D721Med (cell line): ENCODE data around the gene COL11A2.

Experiments used
- DNase-seq: peaks from one replicate; pipeline ENCODE4 v3.0.0; 2011; ENCODE audit warnings: low spot score; ENCODE audit not compliant: insufficient read length
- FAIRE-seq: peaks from 2 replicates; lab custom pipeline; 2011; peaks lifted over from hg19 to GRCh38; lab: Jason Lieb, UNC
- TF ChIP-seq, protein P1 (sequence below): IDR thresholded peaks from 2 replicates; pipeline ENCODE4 v1.5.1; 2012; ENCODE audit warnings: mild to moderate bottlenecking, control low read depth; ENCODE audit not compliant: insufficient read depth; ENCODE audit errors: missing control alignments

COL11A2 gene

GRCh38 chr6:33211666-33212422, 19.6 kb upstream of the COL11A2 start:
- DNase-seq: no peak
- TF ChIP-seq, protein P1, sequence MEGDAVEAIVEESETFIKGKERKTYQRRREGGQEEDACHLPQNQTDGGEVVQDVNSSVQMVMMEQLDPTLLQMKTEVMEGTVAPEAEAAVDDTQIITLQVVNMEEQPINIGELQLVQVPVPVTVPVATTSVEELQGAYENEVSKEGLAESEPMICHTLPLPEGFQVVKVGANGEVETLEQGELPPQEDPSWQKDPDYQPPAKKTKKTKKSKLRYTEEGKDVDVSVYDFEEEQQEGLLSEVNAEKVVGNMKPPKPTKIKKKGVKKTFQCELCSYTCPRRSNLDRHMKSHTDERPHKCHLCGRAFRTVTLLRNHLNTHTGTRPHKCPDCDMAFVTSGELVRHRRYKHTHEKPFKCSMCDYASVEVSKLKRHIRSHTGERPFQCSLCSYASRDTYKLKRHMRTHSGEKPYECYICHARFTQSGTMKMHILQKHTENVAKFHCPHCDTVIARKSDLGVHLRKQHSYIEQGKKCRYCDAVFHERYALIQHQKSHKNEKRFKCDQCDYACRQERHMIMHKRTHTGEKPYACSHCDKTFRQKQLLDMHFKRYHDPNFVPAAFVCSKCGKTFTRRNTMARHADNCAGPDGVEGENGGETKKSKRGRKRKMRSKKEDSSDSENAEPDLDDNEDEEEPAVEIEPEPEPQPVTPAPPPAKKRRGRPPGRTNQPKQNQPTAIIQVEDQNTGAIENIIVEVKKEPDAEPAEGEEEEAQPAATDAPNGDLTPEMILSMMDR: no peak
- FAIRE-seq: no peak

GRCh38 chr6:33211136-33211535, 18.9 kb upstream of the COL11A2 start:
- TF ChIP-seq, protein P1: no peak
- no peak for FAIRE-seq
- no peak for DNase-seq

- TF ChIP-seq, protein P1: no peak
- DNase-seq (no peak), FAIRE-seq (no peak)
Measured at GRCh38 chr6:33209856-33210255, 17.6 kb upstream of the COL11A2 start.

DNA sequence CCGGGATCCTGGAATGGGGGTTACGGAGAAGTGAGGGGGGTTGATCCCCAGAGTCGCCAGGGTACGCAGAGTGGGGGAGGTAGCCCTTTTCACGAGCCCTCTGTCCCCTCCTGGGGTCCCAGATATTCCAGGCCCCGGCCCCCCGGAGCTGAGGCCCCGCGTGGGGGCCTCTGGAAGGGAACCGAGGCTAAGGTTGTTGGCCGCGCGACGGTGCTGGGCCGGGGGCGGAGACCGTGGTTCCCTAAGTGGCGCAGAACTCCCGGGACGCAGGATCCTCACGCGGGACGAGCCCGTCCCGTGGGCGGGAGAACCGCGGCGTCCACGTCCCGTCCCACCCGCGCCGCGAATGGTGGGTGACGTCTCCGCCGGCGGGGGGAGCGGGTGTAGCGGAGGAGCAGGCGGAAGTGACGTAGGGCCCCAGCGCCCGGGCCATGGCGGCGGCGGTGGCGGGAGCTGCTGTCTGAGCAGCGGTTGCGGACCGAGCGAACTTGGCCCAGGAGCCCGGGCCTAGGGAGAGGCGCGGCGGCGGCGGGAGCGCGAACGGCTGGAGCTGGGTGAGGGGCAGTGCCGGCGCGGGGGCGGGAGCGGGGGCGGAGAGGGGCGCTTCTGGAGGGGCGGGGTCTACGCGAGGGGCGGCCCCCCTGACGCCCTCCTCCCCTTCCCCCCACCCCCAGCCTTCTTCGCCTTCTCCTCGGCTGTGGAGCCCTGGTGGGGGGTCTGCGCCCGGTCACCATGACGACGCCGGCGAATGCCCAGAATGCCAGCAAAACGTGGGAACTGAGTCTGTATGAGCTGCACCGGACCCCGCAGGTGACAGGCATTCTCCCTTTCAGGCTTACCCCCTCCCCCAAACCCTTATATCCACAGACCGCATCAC, 16.1 kb upstream of the COL11A2 start, which contains the start of gene RING1:
RING1 (plus strand) TSS at position 410 of the 877 bp plus-strand sequence; CDS start at position 733, 323 bp downstream.
- no peak for FAIRE-seq
- TF ChIP-seq, protein P1: no peak
- DNase-seq: peak; percentile 97

- no peak for FAIRE-seq
Measured at GRCh38 chr6:33207552-33208090, 15.4 kb upstream of the COL11A2 start.

DNA sequence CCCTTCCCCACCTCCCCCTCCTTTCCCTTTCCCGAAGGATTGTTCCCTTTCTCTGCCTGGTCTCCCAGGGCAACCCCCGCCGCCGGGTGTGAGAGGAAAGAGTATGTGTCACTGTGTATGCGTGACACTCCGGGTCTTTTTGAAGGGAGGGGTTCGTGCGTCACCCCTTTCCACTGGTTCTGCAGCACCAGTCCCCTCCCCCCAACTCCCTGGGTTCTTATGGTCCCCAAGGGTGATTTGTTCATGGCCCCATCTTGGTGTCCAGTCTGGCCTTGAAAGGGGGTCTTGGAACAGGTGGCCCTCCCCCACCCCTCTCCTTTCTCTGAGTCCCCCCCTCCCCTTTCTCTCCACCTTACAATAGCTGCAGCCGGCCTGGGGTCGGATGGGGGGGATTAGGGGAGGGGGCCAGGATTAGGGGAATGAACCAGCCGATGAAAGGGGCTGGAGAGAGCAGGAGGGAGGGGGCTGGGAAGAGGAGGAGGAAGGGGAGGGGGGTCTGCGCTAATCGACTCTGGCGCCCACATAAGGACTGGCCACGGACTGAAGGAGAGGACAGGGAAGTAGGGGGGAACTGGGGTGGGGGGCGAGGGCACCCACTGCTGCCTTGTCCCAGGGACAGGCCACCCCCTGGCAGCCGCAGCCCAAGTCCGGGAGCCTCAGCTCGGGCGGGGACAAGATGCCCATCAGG, 14.7 kb upstream of the COL11A2 start:
- FAIRE-seq (no peak), DNase-seq (no peak)
- TF ChIP-seq, protein P1: no peak

More at GRCh38 chr6:33207552-33208090, 15.4 kb upstream of the COL11A2 start:
- TF ChIP-seq, protein P1: no peak
- no peak for DNase-seq
